ENCODE data around the gene APOL5.

The APOL5 gene

GRCh38 chr22:35749808-35750207 is 32.1 kb downstream of the APOL5 start:
- no peak for DNase-seq (ENCODE audit: low read depth in 2 of 2)
- H3K4me3 ChIP-seq (replicated peaks in 1 of 2; ENCODE audit: low read depth in 2 of 2, low read length in 2 of 2): no peak overlapping the region
- no peak for TF ChIP-seq CTCF (IDR thresholded peaks at IDR 0.05; ENCODE audit: low read depth, low read length)

- TF ChIP-seq CTCF (IDR thresholded peaks at IDR 0.05; ENCODE audit: low read depth, low read length): no peak
- H3K4me3 ChIP-seq (replicated peaks in 1 of 2; ENCODE audit: low read depth in 2 of 2, low read length in 2 of 2): no peak overlapping the region
- DNase-seq (ENCODE audit: low read depth in 2 of 2): no peak
Measured at GRCh38 chr22:35752006-35752862, 34.6 kb downstream of the APOL5 start.

- no peak for DNase-seq (ENCODE audit: low read depth in 2 of 2)
- no peak for TF ChIP-seq CTCF (IDR thresholded peaks at IDR 0.05; ENCODE audit: low read depth, low read length)
- no peak overlapping the region for H3K4me3 ChIP-seq (replicated peaks in 1 of 2; ENCODE audit: low read depth in 2 of 2, low read length in 2 of 2)
Measured at GRCh38 chr22:35752863-35753189, 35.2 kb downstream of the APOL5 start.

- DNase-seq (ENCODE audit: low read depth in 2 of 2): no peak
- H3K4me3 ChIP-seq (replicated peaks in 1 of 2; ENCODE audit: low read depth in 2 of 2, low read length in 2 of 2): no peak overlapping the region
- TF ChIP-seq CTCF (IDR thresholded peaks at IDR 0.05; ENCODE audit: low read depth, low read length): no peak
Measured at GRCh38 chr22:35754761-35755160, 37.1 kb downstream of the APOL5 start.

DNA sequence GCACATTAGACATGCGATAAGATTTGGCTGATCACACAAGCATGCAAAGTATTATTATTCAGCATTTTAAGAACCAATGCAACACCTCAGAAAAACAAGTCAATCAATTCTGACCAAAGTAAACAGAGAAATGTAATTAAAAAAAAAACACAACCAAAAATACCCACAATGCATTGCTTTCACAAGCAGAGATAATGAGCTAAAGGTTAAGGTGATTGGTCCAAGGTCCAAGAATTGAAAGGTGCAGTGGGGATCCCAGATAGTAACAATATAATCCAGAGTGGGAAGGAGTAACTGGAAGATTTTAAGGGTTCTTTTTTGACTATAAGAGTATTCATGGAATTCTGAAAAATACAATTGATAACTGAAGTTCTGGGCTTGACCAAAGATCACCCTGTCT is 39.0 kb downstream of the APOL5 start:
- no peak for DNase-seq (ENCODE audit: low read depth in 2 of 2)

DNA sequence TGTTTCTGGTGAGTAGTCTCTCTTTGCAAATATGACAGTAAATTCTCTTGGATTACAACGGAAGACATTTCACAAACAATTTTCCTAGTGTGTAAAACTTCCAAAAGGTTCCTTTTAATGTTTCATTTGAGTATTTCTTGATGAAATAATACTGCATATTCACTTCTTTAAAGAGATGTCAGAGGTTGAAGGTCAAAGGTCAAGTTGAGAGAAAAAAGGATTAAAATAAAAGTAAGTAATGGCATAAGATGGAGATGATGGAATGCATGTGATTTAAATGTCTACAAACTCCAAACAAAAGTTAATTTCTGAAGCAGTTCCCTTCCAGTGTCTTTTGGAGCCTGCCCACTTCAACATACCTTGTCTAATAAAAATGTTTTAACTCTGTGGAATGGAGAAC is 40.7 kb downstream of the APOL5 start:
- no peak for DNase-seq (ENCODE audit: low read depth in 2 of 2)
- TF ChIP-seq CTCF (IDR thresholded peaks at IDR 0.05; ENCODE audit: low read depth, low read length): no peak
- H3K4me3 ChIP-seq (replicated peaks in 1 of 2; ENCODE audit: low read depth in 2 of 2, low read length in 2 of 2): no peak overlapping the region

More for the DNA sequence above, 39.0 kb downstream of the APOL5 start:
- no peak for TF ChIP-seq CTCF (IDR thresholded peaks at IDR 0.05; ENCODE audit: low read depth, low read length)
- no peak overlapping the region for H3K4me3 ChIP-seq (replicated peaks in 1 of 2; ENCODE audit: low read depth in 2 of 2, low read length in 2 of 2)

DNA sequence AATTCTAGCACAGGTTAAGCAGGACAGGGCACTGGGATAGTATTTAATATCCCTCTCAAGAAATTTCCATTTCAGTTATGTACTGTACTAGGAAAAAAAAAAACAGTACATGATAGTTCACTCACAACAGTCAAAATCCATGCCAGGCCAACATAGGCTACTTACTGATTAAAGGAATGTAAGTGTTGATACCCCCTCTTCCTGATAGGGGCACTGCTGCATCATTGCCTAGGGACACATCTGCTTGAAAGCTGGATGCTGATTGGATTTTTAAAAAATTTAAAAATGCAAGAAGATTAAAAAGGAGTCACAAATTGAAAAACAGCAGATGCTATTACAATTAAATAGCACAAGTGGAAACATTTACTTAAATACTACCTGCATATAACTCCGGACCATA is 43.4 kb downstream of the APOL5 start:
- TF ChIP-seq CTCF (IDR thresholded peaks at IDR 0.05; ENCODE audit: low read depth, low read length): no peak
- peak; percentile 30 to 48 for DNase-seq (ENCODE audit: low read depth in 2 of 2)
- no peak overlapping the region for H3K4me3 ChIP-seq (replicated peaks in 1 of 2; ENCODE audit: low read depth in 2 of 2, low read length in 2 of 2)

All from cardiac fibroblast (primary cell).